Gastroesophageal sphincter (tissue), 3 donors: ENCODE results near the gene CALCR.

Experiments used
- CTCF ChIP-seq, 4 experiments: fragments of 200-600 bp in 2 of 4; fragments of 450-650 bp in 2 of 4; sonication (generic) in 1 of 4; IDR thresholded peaks; one replicate each; pipeline ENCODE4 v1.5.1; 2017 to 2019; ENCODE audit warnings: antibody characterized with exemption in 4 of 4, mild to moderate bottlenecking in 2 of 4, moderate library complexity in 2 of 4
- EP300 ChIP-seq: sonication (generic); formaldehyde crosslinking; IDR thresholded peaks from one replicate; pipeline ENCODE4 v1.6.1; 2017; ENCODE audit warnings: antibody characterized with exemption, mild to moderate bottlenecking
- POLR2A ChIP-seq, 2 donors: fragments of 450-650 bp; IDR thresholded peaks; one replicate each; pipeline ENCODE4 v1.6.1; 2017; ENCODE audit warnings: antibody characterized with exemption in 2 of 2, mild to moderate bottlenecking in 2 of 2, moderate library complexity in 1 of 2
- POLR2AphosphoS5 ChIP-seq: sonication (generic); formaldehyde crosslinking; IDR thresholded peaks from one replicate; pipeline ENCODE4 v1.6.1; 2017; ENCODE audit warnings: antibody characterized with exemption

GRCh38 chr7:93516834-93517233 is 57.7 kb downstream of the CALCR start:
- no peak for TF ChIP-seq POLR2A (IDR thresholded peaks at IDR 0.05)
- no peak for TF ChIP-seq CTCF (IDR thresholded peaks at IDR 0.05)
- TF ChIP-seq POLR2AphosphoS5 = no peak
- TF ChIP-seq EP300 = no peak
